Muscle layer of duodenum (tissue), 2 donors: ENCODE measurements around the gene BTRC.

Experiments used
- H3K27ac ChIP-seq: one replicate; pipeline ENCODE4 v1.7.0; 2013; ENCODE audit warnings: mild to moderate bottlenecking, low read length
- H3K27me3 ChIP-seq: one replicate; pipeline ENCODE4 v1.7.0; 2013; ENCODE audit warnings: low read depth, mild to moderate bottlenecking, control low read depth, low read length
- H3K36me3 ChIP-seq, 2 donors: one replicate each; pipeline ENCODE4 v1.7.0; 2013; ENCODE audit warnings: low read length in 2 of 2, control low read depth in 1 of 2, mild to moderate bottlenecking in 1 of 2; ENCODE audit not compliant: insufficient read depth in 2 of 2, control insufficient read depth in 1 of 2
- H3K4me1 ChIP-seq, 2 donors: one replicate each; pipeline ENCODE4 v1.7.0; 2013; ENCODE audit warnings: low read length in 2 of 2, mild to moderate bottlenecking in 2 of 2, control low read depth in 1 of 2, moderate library complexity in 1 of 2; ENCODE audit not compliant: insufficient read depth in 2 of 2, control insufficient read depth in 1 of 2
- H3K4me3 ChIP-seq, 2 donors: one replicate each; pipeline ENCODE4 v1.7.0; 2013; ENCODE audit warnings: low read length in 2 of 2, low read depth in 1 of 2, mild to moderate bottlenecking in 1 of 2
- H3K9me3 ChIP-seq, 2 donors: one replicate each; pipeline ENCODE4 v1.7.0; 2013; ENCODE audit warnings: low read length in 2 of 2, control low read depth in 1 of 2, mild to moderate bottlenecking in 1 of 2; ENCODE audit not compliant: control insufficient read depth in 1 of 2
- donor health status: healthy.

Gene BTRC

GRCh38 chr10:101451667-101452069 lies 97.7 kb downstream of the BTRC start:
- Histone ChIP-seq H3K9me3 (no peaks in the 10 kb centered on the region), H3K27ac (no peak overlapping the region), H3K36me3 (no peaks in the 10 kb centered on the region), H3K27me3 (no peaks in the 10 kb centered on the region), H3K4me1 (no peaks in the 10 kb centered on the region), H3K4me3 (no peak overlapping the region)

GRCh38 chr10:101452176-101452575 lies 98.2 kb downstream of the BTRC start:
- Histone ChIP-seq H3K9me3 (no peaks in the 10 kb centered on the region), H3K27me3 (no peaks in the 10 kb centered on the region), H3K4me1 (no peaks in the 10 kb centered on the region), H3K4me3 (no peak overlapping the region), H3K27ac (no peak overlapping the region), H3K36me3 (no peaks in the 10 kb centered on the region)

- no peaks in the 10 kb centered on the region for H3K36me3 ChIP-seq
- H3K4me1 ChIP-seq: no peaks in the 10 kb centered on the region
- no peak overlapping the region for H3K4me3 ChIP-seq
- no peak overlapping the region for H3K27ac ChIP-seq
- H3K9me3 ChIP-seq: no peaks in the 10 kb centered on the region
- H3K27me3 ChIP-seq: no peaks in the 10 kb centered on the region
These were observed 98.6 kb downstream of the BTRC start for GRCh38 chr10:101452593-101452992.

- Histone ChIP-seq H3K36me3 (no peaks in the 10 kb centered on the region), H3K27ac (no peak overlapping the region), H3K27me3 (no peaks in the 10 kb centered on the region), H3K9me3 (no peaks in the 10 kb centered on the region), H3K4me3 (no peak overlapping the region), H3K4me1 (no peaks in the 10 kb centered on the region)
These were observed 99.4 kb downstream of the BTRC start for GRCh38 chr10:101453318-101453717.

- Histone ChIP-seq H3K36me3 (no peaks in the 10 kb centered on the region), H3K9me3 (no peaks in the 10 kb centered on the region), H3K27me3 (no peaks in the 10 kb centered on the region), H3K4me1 (no peaks in the 10 kb centered on the region), H3K27ac (no peak overlapping the region), H3K4me3 (no peak overlapping the region)
These were observed 100.1 kb downstream of the BTRC start for GRCh38 chr10:101453791-101454718.

- no peaks in the 10 kb centered on the region for H3K9me3 ChIP-seq
- H3K4me3 ChIP-seq: no peak overlapping the region
- no peak overlapping the region for H3K27ac ChIP-seq
- H3K4me1 ChIP-seq: no peaks in the 10 kb centered on the region
- no peaks in the 10 kb centered on the region for H3K27me3 ChIP-seq
- no peaks in the 10 kb centered on the region for H3K36me3 ChIP-seq
These were observed 104.9 kb downstream of the BTRC start for GRCh38 chr10:101458869-101459268.

- H3K9me3 ChIP-seq: no peaks in the 10 kb centered on the region
- H3K27me3 ChIP-seq: no peaks in the 10 kb centered on the region
- H3K4me3 ChIP-seq: no peak overlapping the region
- H3K36me3 ChIP-seq: no peaks in the 10 kb centered on the region
- no peak overlapping the region for H3K27ac ChIP-seq
- peaks cover 0 to 9% of the 10 kb centered on the region in 2 donors for H3K4me1 ChIP-seq
These were observed 110.1 kb downstream of the BTRC start for GRCh38 chr10:101464082-101464481.

GRCh38 chr10:101464599-101464998 lies 110.6 kb downstream of the BTRC start:
- Histone ChIP-seq H3K9me3 (no peaks in the 10 kb centered on the region), H3K4me3 (no peak overlapping the region), H3K4me1 (peaks cover 0 to 9% of the 10 kb centered on the region in 2 donors), H3K27ac (no peak overlapping the region), H3K36me3 (no peaks in the 10 kb centered on the region), H3K27me3 (no peaks in the 10 kb centered on the region)

- no peak overlapping the region for H3K27ac ChIP-seq
- H3K27me3 ChIP-seq: no peaks in the 10 kb centered on the region
- no peaks in the 10 kb centered on the region for H3K9me3 ChIP-seq
- H3K4me3 ChIP-seq: no peak overlapping the region
- no peaks in the 10 kb centered on the region for H3K36me3 ChIP-seq
- peaks cover 0 to 9% of the 10 kb centered on the region in 2 donors for H3K4me1 ChIP-seq
These were observed 112.3 kb downstream of the BTRC start for GRCh38 chr10:101466016-101466912.

- Histone ChIP-seq H3K9me3 (no peaks in the 10 kb centered on the region), H3K27ac (no peak overlapping the region), H3K36me3 (no peaks in the 10 kb centered on the region), H3K4me3 (no peak overlapping the region), H3K27me3 (no peaks in the 10 kb centered on the region), H3K4me1 (peaks cover 0 to 9% of the 10 kb centered on the region in 2 donors)
These were observed 113.4 kb downstream of the BTRC start for GRCh38 chr10:101467286-101467770.

- Histone ChIP-seq H3K9me3 (no peaks in the 10 kb centered on the region), H3K27ac (no peak overlapping the region), H3K4me3 (no peak overlapping the region), H3K4me1 (peaks cover 0 to 9% of the 10 kb centered on the region in 2 donors), H3K27me3 (no peaks in the 10 kb centered on the region), H3K36me3 (no peaks in the 10 kb centered on the region)
These were observed 114.2 kb downstream of the BTRC start for GRCh38 chr10:101468159-101468558.
